HG03039 (cell line): Measurements from ENCODE around the gene PPHLN1.
"Not testable (repeated sequence)": the region's sequence is repeated elsewhere in the genome, so short reads cannot be mapped to it uniquely, and the experiment has no call there.

ENCODE experiments used
- ATAC-seq: cut with Tn5 transposase; IDR thresholded peaks from one replicate; pipeline ENCODE4 v1.9.1; 2021; ENCODE audit warnings: mild to moderate bottlenecking, moderate library complexity; ENCODE audit not compliant: unreplicated experiment

Gene PPHLN1

GRCh38 chr12:42320796-42321195, 5.2 kb upstream of the PPHLN1 start:
- ATAC-seq = no peak

- no peak for ATAC-seq
Measured at GRCh38 chr12:42322567-42322966, 3.4 kb upstream of the PPHLN1 start.

- no peak for ATAC-seq
Measured at GRCh38 chr12:42323856-42324255, 2.1 kb upstream of the PPHLN1 start.

GRCh38 chr12:42325326-42325652, 678 bp upstream of the PPHLN1 start:
- ATAC-seq = no peak

- ATAC-seq = no peak
Measured at GRCh38 chr12:42326541-42327226, 717 bp downstream of the PPHLN1 start.

- no peak for ATAC-seq
Measured at GRCh38 chr12:42327227-42327590, 1.2 kb downstream of the PPHLN1 start.

- not testable (repeated sequence) for ATAC-seq
Measured at GRCh38 chr12:42330097-42330496, 4.1 kb downstream of the PPHLN1 start.

GRCh38 chr12:42332301-42333285, 6.6 kb downstream of the PPHLN1 start:
- no peak for ATAC-seq

GRCh38 chr12:42336286-42336685, 10.3 kb downstream of the PPHLN1 start:
- ATAC-seq = no peak

GRCh38 chr12:42338280-42338679, 12.3 kb downstream of the PPHLN1 start:
- no peak for ATAC-seq

- ATAC-seq = no peak
Measured at GRCh38 chr12:42342028-42342427, 16.1 kb downstream of the PPHLN1 start.

- ATAC-seq = no peak
Measured at GRCh38 chr12:42343721-42344120, 17.8 kb downstream of the PPHLN1 start.

- no peak for ATAC-seq
Measured at GRCh38 chr12:42346403-42347002, 20.5 kb downstream of the PPHLN1 start.

- ATAC-seq = not testable (repeated sequence)
Measured at GRCh38 chr12:42349119-42350020, 23.4 kb downstream of the PPHLN1 start.

GRCh38 chr12:42350021-42350407, 24.0 kb downstream of the PPHLN1 start:
- not testable (repeated sequence) for ATAC-seq

- ATAC-seq = no peak
Measured at GRCh38 chr12:42356344-42356743, 30.4 kb downstream of the PPHLN1 start.

- ATAC-seq = peak; percentile 57
Measured at GRCh38 chr12:42360747-42361403, 34.9 kb downstream of the PPHLN1 start.

- no peak for ATAC-seq
Measured at GRCh38 chr12:42361909-42362646, 36.1 kb downstream of the PPHLN1 start.

- no peak for ATAC-seq
Measured at GRCh38 chr12:42362647-42363260, 36.8 kb downstream of the PPHLN1 start.
